IPS-18a (cell line): ENCODE data around the gene CD44.

ENCODE experiments used
- H3K27ac ChIP-seq: one replicate; pipeline ENCODE4 v1.5.1; 2013; ENCODE audit warnings: low read length
- H3K27me3 ChIP-seq: one replicate; pipeline ENCODE4 v1.6.1; 2013; ENCODE audit warnings: mild to moderate bottlenecking, low read length; ENCODE audit not compliant: control insufficient read depth, insufficient read depth
- H3K36me3 ChIP-seq: one replicate; pipeline ENCODE4 v1.6.1; 2013; ENCODE audit warnings: low read depth, low read length; ENCODE audit not compliant: control insufficient read depth
- H3K4me1 ChIP-seq: one replicate; pipeline ENCODE4 v1.6.1; 2013; ENCODE audit warnings: low read depth, low read length; ENCODE audit not compliant: control insufficient read depth
- H3K4me3 ChIP-seq: one replicate; pipeline ENCODE4 v1.5.1; 2013; ENCODE audit warnings: low read length
- H3K9ac ChIP-seq: one replicate; pipeline ENCODE4 v1.6.1; 2013; ENCODE audit warnings: mild to moderate bottlenecking, low read length, moderate library complexity
- H3K9me3 ChIP-seq: one replicate; pipeline ENCODE4 v1.6.1; 2013; ENCODE audit warnings: low read depth, low read length; ENCODE audit not compliant: control insufficient read depth

CD44 gene

GRCh38 chr11:35114906-35115687 lies 23.9 kb upstream of the CD44 start:
- H3K27ac ChIP-seq = no peak overlapping the region
- no peak overlapping the region for H3K4me3 ChIP-seq
- H3K9me3 ChIP-seq = no peaks in the 10 kb centered on the region
- H3K27me3 ChIP-seq = no peaks in the 10 kb centered on the region
- H3K4me1 ChIP-seq = no peaks in the 10 kb centered on the region
- no peak overlapping the region for H3K9ac ChIP-seq
- no peaks in the 10 kb centered on the region for H3K36me3 ChIP-seq

- Histone ChIP-seq H3K4me3 (no peak overlapping the region), H3K4me1 (no peaks in the 10 kb centered on the region), H3K27ac (no peak overlapping the region)
These were observed 23.3 kb upstream of the CD44 start for GRCh38 chr11:35115688-35116030.

GRCh38 chr11:35116245-35116644 lies 22.7 kb upstream of the CD44 start:
- Histone ChIP-seq H3K4me3 (no peak overlapping the region), H3K27me3 (peaks cover 3% of the 10 kb centered on the region), H3K4me1 (no peaks in the 10 kb centered on the region), H3K36me3 (no peaks in the 10 kb centered on the region), H3K27ac (no peak overlapping the region), H3K9ac (no peak overlapping the region), H3K9me3 (no peaks in the 10 kb centered on the region)

More at GRCh38 chr11:35115688-35116030, 23.3 kb upstream of the CD44 start:
- H3K9me3 ChIP-seq = no peaks in the 10 kb centered on the region
- H3K27me3 ChIP-seq = peaks cover 2% of the 10 kb centered on the region
- no peak overlapping the region for H3K9ac ChIP-seq
- H3K36me3 ChIP-seq = no peaks in the 10 kb centered on the region

GRCh38 chr11:35116762-35117640 lies 22.0 kb upstream of the CD44 start:
- Histone ChIP-seq H3K4me3 (no peak overlapping the region), H3K36me3 (no peaks in the 10 kb centered on the region), H3K9me3 (no peaks in the 10 kb centered on the region), H3K9ac (no peak overlapping the region), H3K27me3 (peaks cover 3% of the 10 kb centered on the region), H3K27ac (no peak overlapping the region), H3K4me1 (no peaks in the 10 kb centered on the region)

- Histone ChIP-seq H3K27ac (no peak overlapping the region), H3K9me3 (no peaks in the 10 kb centered on the region), H3K9ac (no peak overlapping the region), H3K36me3 (no peaks in the 10 kb centered on the region), H3K27me3 (peaks cover 3% of the 10 kb centered on the region), H3K4me3 (no peak overlapping the region), H3K4me1 (no peaks in the 10 kb centered on the region)
These were observed 20.1 kb upstream of the CD44 start for GRCh38 chr11:35118906-35119305.

- no peak overlapping the region for H3K4me3 ChIP-seq
- H3K27ac ChIP-seq = no peak overlapping the region
- H3K27me3 ChIP-seq = peaks cover 3% of the 10 kb centered on the region
- no peaks in the 10 kb centered on the region for H3K36me3 ChIP-seq
- no peaks in the 10 kb centered on the region for H3K9me3 ChIP-seq
- no peaks in the 10 kb centered on the region for H3K4me1 ChIP-seq
- no peak overlapping the region for H3K9ac ChIP-seq
These were observed 17.6 kb upstream of the CD44 start for GRCh38 chr11:35121326-35121865.

- peaks cover 3% of the 10 kb centered on the region for H3K27me3 ChIP-seq
- H3K9ac ChIP-seq = no peak overlapping the region
- H3K36me3 ChIP-seq = no peaks in the 10 kb centered on the region
- no peak overlapping the region for H3K27ac ChIP-seq
- H3K4me3 ChIP-seq = no peak overlapping the region
- no peaks in the 10 kb centered on the region for H3K4me1 ChIP-seq
- H3K9me3 ChIP-seq = no peaks in the 10 kb centered on the region
These were observed 16.7 kb upstream of the CD44 start for GRCh38 chr11:35122308-35122707.

- Histone ChIP-seq H3K36me3 (no peaks in the 10 kb centered on the region), H3K4me1 (no peaks in the 10 kb centered on the region), H3K4me3 (no peak overlapping the region), H3K9me3 (no peaks in the 10 kb centered on the region), H3K27ac (no peak overlapping the region), H3K27me3 (no peaks in the 10 kb centered on the region), H3K9ac (no peak overlapping the region)
These were observed 12.7 kb upstream of the CD44 start for GRCh38 chr11:35126000-35126878.

- Histone ChIP-seq H3K4me1 (no peaks in the 10 kb centered on the region), H3K9me3 (no peaks in the 10 kb centered on the region), H3K27ac (no peak overlapping the region), H3K4me3 (no peak overlapping the region), H3K27me3 (no peaks in the 10 kb centered on the region), H3K9ac (no peak overlapping the region), H3K36me3 (no peaks in the 10 kb centered on the region)
These were observed 11.9 kb upstream of the CD44 start for GRCh38 chr11:35126879-35127581.

GRCh38 chr11:35127619-35128018 lies 11.4 kb upstream of the CD44 start:
- Histone ChIP-seq H3K27me3 (no peaks in the 10 kb centered on the region), H3K27ac (no peak overlapping the region), H3K9ac (no peak overlapping the region), H3K4me1 (no peaks in the 10 kb centered on the region), H3K9me3 (no peaks in the 10 kb centered on the region), H3K36me3 (no peaks in the 10 kb centered on the region), H3K4me3 (no peak overlapping the region)
